Measurements from ENCODE around the gene NIM1K. TPM values are rescaled to one million over a fixed set of nuclear protein-coding genes. Genes with fewer than 3 reads are reported as not detected.

The NIM1K gene
- total and polyA plus RNA-seq, 10 of the 15 experiments (the other 5 are each of a cell fraction or from before 2014, with no cell fraction given) = 0.27 to 1.7 (median 0.66) TPM

- Histone ChIP-seq H3K4me3 (no peak overlapping the region), H3K27ac (ENCODE audit: control insufficient read depth, insufficient read depth) (no peak overlapping the region), H4K20me1 (ENCODE audit: control insufficient read depth, insufficient read depth) (no peaks in the 10 kb centered on the region), H3K4me1 (ENCODE audit: control insufficient read depth, insufficient read depth, low read length) (no peaks in the 10 kb centered on the region), H3K27me3 (replicated peaks in 1 of 2; ENCODE audit: control insufficient read depth in 2 of 2, insufficient read depth in 2 of 2, low read length in 1 of 2) (no peaks in the 10 kb centered on the region), H3K9ac (ENCODE audit: control insufficient read depth, insufficient read depth, low read length) (no peak overlapping the region), H3K79me2 (ENCODE audit: control insufficient read depth, insufficient read depth, low read length) (peaks cover 2% of the 10 kb centered on the region), H3K9me3 (replicated peaks; ENCODE audit: control insufficient read depth, insufficient read depth, low read length) (no peaks in the 10 kb centered on the region), H3K4me2 (ENCODE audit: control insufficient read depth, insufficient read depth) (no peak overlapping the region), H3K36me3 (ENCODE audit: control insufficient read depth in 2 of 2, insufficient read depth in 2 of 2, low read length in 1 of 2) (peaks cover 3 to 9% of the 10 kb centered on the region in 2 experiments), H2AFZ (ENCODE audit: control insufficient read depth, low read depth, low read length) (no peak overlapping the region)
- ChIA-PET POLR2A (no interaction called here), CTCF (interaction anchor here (1.1 to 1.2 kb wide), 2 partner anchors 46 to 48 kb away, joined by 3 read pairs; no protein-coding TSS in a partner anchor), SMC1A (ENCODE audit: uncharacterized antibody, unreplicated experiment) (no interaction called here), RAD21 (ENCODE audit: unreplicated experiment) (no interaction called here)
- DNase-seq (ENCODE audit: low read depth, low spot score) = no peak
- intact Hi-C loops (cut with micrococcal nuclease; ENCODE audit: unreplicated experiment) (no loop called here), in situ Hi-C loops (cut with MboI) (no loop called here)
- BruUV-seq (replicated peaks) = no TSS peak
- no peak for FAIRE-seq
- ATAC-seq = no peak
- 98% methylated on average over 3 of the region's 3 CpGs for WGBS (ENCODE audit: insufficient coverage, insufficient replicate concordance, low lambda C conversion rate, missing lambda C conversion rate)
- TF ChIP-seq HSF1 (IDR thresholded peaks at IDR 0.05; ENCODE audit: low read depth, low read length) (no peak), BCL3 (IDR thresholded peaks at IDR 0.05; ENCODE audit: borderline replicate concordance, insufficient read depth, low read depth, low read length, poor library complexity, severe bottlenecking) (no peak), ZBTB33 (IDR thresholded peaks at IDR 0.05) (no peak), TARDBP (IDR thresholded peaks at IDR 0.05; ENCODE audit: borderline replicate concordance) (no peak), BCLAF1 (IDR thresholded peaks at IDR 0.05) (no peak), ZNF24 (IDR thresholded peaks at IDR 0.05) (no peak), SPI1 (IDR thresholded peaks at IDR 0.05; ENCODE audit: borderline replicate concordance, insufficient read depth, low read depth, low read length) (no peak)
These were observed 39.1 kb upstream of the NIM1K start for GRCh38 chr5:43152946-43153345.
